Endothelial cell of umbilical vein (primary cell): ENCODE measurements around the gene AIMP1.

Source experiments
- POLR2A ChIP-seq: IDR thresholded peaks from 2 replicates; pipeline ENCODE4 v1.6.1; 2012; ENCODE audit warnings: low read depth, mild to moderate bottlenecking, control low read depth, low read length
- TF ChIP-seq, protein P1 (sequence below), 2 donors: IDR thresholded peaks; 1 replicate in 1 of 2; 2 replicates in 1 of 2; pipeline ENCODE4 v1.5.1; 2011; ENCODE audit warnings: low read length in 2 of 2, mild to moderate bottlenecking in 2 of 2, moderate library complexity in 2 of 2, control low read depth in 1 of 2, inconsistent platforms in 1 of 2, low read depth in 1 of 2; ENCODE audit not compliant: insufficient read depth in 1 of 2; ENCODE audit errors: extremely low read depth in 1 of 2

GRCh38 chr4:106315968-106316772 lies at the start of gene AIMP1, which contains the start of gene TBCK:
- TF ChIP-seq, protein P1, sequence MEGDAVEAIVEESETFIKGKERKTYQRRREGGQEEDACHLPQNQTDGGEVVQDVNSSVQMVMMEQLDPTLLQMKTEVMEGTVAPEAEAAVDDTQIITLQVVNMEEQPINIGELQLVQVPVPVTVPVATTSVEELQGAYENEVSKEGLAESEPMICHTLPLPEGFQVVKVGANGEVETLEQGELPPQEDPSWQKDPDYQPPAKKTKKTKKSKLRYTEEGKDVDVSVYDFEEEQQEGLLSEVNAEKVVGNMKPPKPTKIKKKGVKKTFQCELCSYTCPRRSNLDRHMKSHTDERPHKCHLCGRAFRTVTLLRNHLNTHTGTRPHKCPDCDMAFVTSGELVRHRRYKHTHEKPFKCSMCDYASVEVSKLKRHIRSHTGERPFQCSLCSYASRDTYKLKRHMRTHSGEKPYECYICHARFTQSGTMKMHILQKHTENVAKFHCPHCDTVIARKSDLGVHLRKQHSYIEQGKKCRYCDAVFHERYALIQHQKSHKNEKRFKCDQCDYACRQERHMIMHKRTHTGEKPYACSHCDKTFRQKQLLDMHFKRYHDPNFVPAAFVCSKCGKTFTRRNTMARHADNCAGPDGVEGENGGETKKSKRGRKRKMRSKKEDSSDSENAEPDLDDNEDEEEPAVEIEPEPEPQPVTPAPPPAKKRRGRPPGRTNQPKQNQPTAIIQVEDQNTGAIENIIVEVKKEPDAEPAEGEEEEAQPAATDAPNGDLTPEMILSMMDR (IDR thresholded peaks at IDR 0.05; ENCODE audit: extremely low read depth in 1 of 2, insufficient read depth in 1 of 2, low read depth in 1 of 2, low read length in 2 of 2) = no peak
- peak; percentile 78 for TF ChIP-seq POLR2A
